KOPT-K1 (cell line): ENCODE measurements around the gene PBX1.

Experiments used
- H3K27ac ChIP-seq: fragments of 200-600 bp; sonication (generic); 2 replicates; pipeline ENCODE4 v1.5.1; 2016; ENCODE audit warnings: antibody characterized with exemption, mild to moderate bottlenecking, low read depth, low read length; ENCODE audit not compliant: poor library complexity, severe bottlenecking
- H3K36me3 ChIP-seq: fragments of 200-600 bp; sonication (generic); 2 replicates; pipeline ENCODE4 v1.5.1; 2017; ENCODE audit warnings: antibody characterized with exemption, mild to moderate bottlenecking, low read length, moderate library complexity; ENCODE audit not compliant: insufficient read depth
- H3K9me3 ChIP-seq: fragments of 200-600 bp; sonication (generic); 2 replicates; pipeline ENCODE4 v1.5.1; 2017; ENCODE audit warnings: antibody characterized with exemption, low read length, mild to moderate bottlenecking; ENCODE audit not compliant: insufficient read depth, poor library complexity, severe bottlenecking

Gene PBX1

DNA sequence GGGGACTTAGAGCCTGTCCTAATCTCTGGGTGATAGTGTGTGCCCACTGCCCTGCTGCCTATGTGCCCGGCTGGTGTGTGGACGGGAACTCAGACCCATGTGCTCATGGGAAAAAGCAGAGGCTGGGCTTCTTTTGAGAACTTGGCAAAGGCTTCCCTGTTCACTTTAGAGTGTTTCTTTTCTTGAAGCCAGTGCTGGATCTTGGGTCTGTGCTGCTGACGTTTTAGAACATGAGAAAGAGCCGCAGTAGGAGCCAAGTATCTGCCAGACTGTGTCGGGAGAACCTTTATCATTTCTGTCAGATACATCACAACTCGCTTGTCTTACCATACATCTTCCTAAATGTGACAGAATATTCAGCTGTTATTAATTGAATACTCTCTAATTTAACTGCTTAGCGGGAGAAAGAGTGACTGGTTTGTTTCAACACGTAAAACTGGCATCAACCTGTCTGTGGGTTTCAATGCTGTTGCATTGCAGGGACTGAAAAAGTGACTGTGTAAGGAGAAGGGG, 195.2 kb downstream of the PBX1 start:
- H3K9me3 ChIP-seq = no peaks in the 10 kb centered on the region
- no peaks in the 10 kb centered on the region for H3K36me3 ChIP-seq
- no peak overlapping the region for H3K27ac ChIP-seq

DNA sequence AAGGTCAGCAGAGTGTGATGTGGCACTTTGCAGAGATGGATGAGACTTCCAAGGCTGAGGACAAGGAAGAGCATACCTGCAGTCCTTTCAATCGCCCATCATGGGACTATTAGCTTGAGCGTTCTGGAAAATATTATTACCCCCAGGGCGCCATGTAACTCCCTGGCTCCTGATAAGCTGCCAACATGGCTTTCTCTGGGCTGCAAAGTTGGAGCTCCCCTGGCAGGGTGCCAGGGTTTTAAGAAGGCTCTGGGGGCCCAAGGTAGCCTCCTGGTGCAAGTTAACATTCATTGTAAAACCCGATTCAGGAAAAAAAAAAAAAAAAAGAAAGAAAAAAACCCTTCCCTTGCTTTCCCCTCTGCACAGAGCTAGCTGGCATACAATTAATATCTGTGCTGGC, 196.7 kb downstream of the PBX1 start:
- Histone ChIP-seq H3K36me3 (no peaks in the 10 kb centered on the region), H3K9me3 (no peaks in the 10 kb centered on the region), H3K27ac (no peak overlapping the region)

DNA sequence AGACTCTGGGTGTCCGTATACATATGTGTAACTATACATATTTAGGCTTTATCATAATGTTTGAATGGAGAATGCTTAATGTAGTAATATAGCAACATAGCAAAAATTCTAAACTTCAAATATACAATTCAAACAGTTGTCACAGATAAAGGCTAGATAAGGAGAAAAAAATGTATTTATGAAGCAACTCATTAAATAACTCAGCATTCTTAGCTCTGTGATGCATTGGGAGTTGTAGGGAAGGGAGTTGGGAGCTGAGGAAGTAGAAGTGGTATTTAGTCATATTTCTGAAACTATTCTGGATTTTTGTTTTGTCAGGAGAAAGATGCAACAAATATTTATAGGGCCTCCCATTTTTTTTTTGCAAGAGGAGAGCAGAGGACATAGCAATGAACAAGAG, 197.8 kb downstream of the PBX1 start:
- Histone ChIP-seq H3K9me3 (no peaks in the 10 kb centered on the region), H3K27ac (no peak overlapping the region), H3K36me3 (no peaks in the 10 kb centered on the region)

DNA sequence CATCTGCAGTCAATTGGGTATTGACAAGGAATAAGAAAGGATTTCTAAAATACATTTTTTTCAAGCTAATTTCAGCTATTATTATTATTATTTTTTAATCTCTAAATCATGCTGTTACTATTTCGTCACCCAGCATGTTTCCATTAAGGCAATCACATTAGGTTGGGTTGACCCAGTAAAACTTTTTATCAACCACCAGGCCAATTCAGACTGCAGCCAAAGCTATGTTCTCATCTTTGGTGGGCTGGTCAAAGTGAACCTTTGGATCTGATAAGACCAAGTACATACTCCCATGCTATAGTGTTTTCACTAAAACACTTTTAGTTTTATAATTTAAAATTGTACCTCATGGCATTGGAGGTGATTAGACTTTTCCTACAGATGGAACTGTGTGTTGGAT, 198.6 kb downstream of the PBX1 start:
- Histone ChIP-seq H3K27ac (no peak overlapping the region), H3K9me3 (no peaks in the 10 kb centered on the region), H3K36me3 (no peaks in the 10 kb centered on the region)

DNA sequence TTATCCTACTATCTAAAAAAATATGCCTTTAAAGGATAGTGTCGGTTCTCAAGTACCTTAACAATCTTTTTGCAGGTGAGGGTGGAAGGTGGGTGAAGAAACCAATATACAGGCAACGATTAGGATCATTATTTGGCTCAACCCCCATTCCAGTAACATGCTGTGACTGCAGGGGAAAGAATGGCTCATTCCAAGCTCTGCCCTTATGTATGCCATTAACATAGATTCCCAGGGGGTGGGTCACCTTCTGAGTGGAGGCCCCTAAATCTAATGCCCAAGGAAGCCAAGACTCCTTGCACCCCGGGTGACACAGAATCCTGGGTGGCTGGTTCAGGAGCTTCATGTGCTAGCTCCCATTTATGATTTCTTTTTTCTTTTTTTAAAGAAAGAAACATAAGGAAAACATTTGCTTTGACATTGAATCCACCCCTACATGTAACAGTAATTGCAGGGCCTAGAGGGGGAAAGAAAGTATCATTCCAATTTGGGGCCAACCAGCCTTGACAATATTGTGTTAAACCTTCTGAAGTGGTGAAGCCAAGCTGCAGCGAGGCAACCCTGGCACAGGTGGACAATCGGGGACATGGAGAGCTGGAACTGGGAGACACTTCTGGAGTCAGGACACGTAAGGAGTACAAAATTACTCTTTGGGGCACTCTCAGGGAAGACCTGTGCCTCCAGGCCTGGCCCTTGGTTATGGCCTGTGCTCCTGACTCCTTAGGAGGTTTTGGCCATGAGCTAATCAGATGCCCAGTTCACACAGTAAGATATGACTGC, 200.3 kb downstream of the PBX1 start:
- H3K27ac ChIP-seq = no peak overlapping the region
- H3K9me3 ChIP-seq = no peaks in the 10 kb centered on the region
- no peaks in the 10 kb centered on the region for H3K36me3 ChIP-seq

DNA sequence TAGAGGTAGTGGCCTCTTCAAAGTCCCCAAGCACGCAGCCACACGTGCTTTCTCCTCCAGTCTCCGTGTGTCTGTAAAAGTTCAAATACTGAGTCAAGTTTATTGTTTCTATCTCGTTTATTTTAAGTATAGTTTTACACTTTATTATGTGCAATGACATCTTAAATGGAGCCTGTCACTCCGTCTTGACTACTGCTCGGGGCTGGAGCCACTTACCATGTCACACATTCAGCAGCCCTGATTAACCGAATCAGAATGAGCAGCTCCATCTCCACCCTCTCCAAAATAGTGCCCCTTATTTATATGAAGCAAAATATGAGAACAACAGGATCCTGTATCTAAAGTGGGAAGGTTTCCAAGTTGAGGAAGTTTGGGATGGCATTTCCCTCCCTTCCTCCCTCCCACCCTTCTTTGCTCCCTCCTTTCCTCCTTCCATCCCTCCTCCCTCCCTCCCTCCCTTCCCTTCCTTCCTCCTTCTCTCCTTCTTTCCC, 201.0 kb downstream of the PBX1 start:
- H3K27ac ChIP-seq = no peak overlapping the region
- no peaks in the 10 kb centered on the region for H3K9me3 ChIP-seq
- H3K36me3 ChIP-seq = no peaks in the 10 kb centered on the region

DNA sequence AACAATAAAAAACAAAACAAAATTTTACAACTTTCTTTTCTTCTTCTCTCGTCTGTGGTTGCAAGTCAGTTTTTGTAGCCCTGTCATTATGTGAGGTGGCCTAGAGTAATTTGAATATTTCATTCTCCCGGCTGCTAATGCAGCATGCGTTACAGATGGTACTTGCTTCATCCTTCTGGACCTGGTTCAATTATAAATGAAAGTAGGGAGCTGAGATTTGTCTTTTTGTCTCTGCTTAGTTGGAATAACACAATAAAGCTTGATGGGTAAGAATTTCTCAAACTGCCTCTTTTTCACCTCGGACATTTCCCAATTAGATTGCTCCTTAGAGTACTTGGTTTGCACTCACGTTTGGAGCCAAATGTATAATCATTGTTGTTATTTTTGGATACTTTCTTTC, 201.6 kb downstream of the PBX1 start:
- Histone ChIP-seq H3K9me3 (no peaks in the 10 kb centered on the region), H3K27ac (no peak overlapping the region)

DNA sequence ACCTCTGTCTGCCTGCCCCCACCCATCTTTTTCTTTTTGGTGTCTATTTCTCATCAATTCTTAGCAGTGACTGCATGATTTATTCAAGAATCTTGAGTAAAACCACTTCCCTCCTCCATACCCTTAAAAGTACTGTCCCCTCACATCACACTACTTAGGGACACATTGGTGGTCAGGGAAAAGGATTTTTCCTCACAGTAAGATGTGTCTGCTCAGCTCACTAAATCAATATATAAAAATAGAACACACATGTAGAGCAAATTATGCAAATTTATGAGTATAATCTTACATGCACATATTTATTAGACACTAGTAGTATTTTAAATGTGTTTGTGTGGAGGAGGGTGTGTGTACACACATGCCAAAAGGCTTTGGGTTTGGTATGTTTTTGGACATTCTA, 202.0 kb downstream of the PBX1 start:
- Histone ChIP-seq H3K9me3 (no peaks in the 10 kb centered on the region), H3K27ac (no peak overlapping the region), H3K36me3 (no peaks in the 10 kb centered on the region)

More for the DNA sequence above, 201.6 kb downstream of the PBX1 start:
- no peaks in the 10 kb centered on the region for H3K36me3 ChIP-seq

DNA sequence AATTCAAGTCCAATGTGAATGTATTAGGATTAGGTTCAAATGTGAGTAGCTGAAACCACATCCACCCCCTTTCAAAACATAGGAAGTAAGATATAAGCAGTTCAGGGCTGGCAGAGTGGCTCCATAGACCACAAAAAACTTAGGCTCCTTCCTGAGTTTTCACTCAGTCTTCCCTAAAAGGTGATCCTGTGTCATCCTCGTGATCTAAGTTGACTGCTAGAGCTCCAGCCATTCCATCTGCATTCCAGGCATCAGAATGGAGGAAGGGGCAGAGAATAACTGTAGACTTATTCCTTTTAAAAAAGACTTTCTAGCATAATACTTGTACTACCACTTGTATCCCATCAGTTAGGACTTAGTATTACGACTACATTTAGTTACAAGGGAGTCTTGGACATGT, 204.1 kb downstream of the PBX1 start:
- Histone ChIP-seq H3K27ac (no peak overlapping the region), H3K36me3 (no peaks in the 10 kb centered on the region), H3K9me3 (no peaks in the 10 kb centered on the region)

DNA sequence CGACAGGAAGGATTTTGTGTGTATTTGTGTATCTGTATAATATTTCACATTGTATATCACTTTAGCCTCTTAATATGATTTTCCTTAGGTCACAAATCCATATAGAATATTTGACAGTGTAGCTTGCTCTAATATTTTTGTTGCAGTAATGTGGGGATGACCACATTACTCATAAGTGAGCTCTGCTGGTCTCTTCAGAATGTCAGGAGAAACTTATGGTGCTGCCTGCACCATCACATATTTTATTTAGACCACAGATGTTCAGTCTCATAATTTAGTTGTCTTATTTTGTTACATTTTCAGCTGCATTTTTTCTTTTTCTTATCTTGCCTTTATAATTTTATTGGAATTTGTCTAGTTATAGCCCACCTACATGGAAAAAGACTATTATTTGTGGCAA, 205.3 kb downstream of the PBX1 start:
- H3K9me3 ChIP-seq = no peaks in the 10 kb centered on the region
- no peak overlapping the region for H3K27ac ChIP-seq
- H3K36me3 ChIP-seq = no peaks in the 10 kb centered on the region

DNA sequence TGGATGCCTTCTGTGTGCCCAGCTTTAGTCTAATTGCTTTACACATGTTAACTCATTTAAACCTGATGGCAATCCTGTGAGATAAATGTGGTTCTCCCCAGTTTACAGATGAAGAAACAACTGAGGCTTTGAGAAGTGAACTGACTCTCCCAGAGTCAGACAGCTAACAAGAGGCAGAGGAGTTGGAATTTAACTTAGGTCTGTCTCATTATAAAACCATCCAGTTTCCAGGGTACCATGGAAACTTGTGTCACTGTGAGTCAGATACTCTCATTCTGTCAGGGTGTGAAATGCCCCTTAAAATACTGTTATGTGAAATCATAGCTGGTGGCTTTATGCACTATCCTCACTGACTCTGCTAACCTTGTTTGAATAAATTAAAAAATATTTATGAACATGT, 206.6 kb downstream of the PBX1 start:
- H3K36me3 ChIP-seq = no peaks in the 10 kb centered on the region
- no peak overlapping the region for H3K27ac ChIP-seq
- H3K9me3 ChIP-seq = no peaks in the 10 kb centered on the region

DNA sequence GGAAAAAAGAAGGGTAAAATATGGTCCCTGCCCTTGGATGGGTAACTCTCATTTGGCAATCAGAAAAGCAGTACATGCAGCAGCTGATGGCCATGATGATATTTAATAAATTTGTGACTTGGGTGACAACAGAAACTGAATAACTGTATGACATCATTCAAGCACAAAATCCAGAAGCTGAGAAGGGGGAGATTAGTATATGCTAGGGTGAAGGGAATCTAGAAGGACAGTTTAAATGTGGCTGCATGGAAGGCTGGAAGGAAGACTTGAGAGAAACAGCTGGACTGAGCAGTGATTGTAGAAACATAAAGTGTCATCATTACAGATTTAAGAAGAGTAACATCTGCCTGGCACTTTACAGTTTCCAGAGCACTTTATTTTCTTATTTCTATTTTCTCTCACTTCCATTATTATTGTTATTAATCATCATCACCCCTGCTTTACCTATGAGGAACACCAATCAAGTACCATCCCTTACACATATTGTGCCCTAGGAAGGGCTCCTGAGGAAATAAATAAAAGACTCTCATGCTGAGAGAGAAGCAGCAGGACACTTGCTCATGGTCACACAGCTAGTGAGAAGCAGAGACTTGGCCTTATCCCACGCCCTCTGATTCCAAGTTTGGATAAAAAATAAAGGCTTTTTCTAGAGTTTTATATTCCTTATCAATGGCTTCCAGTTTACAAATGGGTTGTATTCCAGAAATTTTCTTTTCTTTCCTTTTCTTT, 207.2 kb downstream of the PBX1 start:
- Histone ChIP-seq H3K36me3 (no peaks in the 10 kb centered on the region), H3K9me3 (no peaks in the 10 kb centered on the region), H3K27ac (no peak overlapping the region)

DNA sequence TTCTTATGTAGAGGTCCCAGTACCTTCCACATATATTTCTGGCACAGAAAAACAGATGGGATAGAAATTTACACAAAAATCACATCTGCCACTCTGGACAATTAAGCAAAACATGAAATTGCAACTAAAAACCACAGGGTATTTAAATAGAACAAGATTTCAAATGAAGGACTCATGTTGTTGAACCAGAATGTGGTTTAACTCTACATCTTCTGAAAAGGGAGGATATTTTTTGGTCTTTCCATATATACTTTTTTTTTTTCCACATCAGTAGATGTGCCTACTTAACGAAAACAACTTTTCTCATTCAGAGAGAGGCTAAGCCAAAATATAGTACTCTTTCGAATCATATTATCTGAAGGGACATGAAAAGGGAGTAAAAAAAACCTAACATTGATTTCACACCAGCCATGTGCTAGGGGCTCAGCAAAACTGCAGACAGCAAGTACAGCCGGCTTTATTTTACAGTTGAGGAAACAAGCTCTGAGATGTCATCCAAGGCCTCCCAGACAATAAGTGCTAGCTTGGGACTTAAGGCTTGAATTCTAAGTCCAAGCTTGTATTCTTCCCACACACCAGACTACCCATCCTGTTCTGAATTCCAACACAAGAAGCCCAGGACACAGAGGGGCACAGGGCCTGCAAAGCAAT, 208.9 kb downstream of the PBX1 start:
- Histone ChIP-seq H3K36me3 (no peaks in the 10 kb centered on the region), H3K27ac (no peak overlapping the region), H3K9me3 (no peaks in the 10 kb centered on the region)

DNA sequence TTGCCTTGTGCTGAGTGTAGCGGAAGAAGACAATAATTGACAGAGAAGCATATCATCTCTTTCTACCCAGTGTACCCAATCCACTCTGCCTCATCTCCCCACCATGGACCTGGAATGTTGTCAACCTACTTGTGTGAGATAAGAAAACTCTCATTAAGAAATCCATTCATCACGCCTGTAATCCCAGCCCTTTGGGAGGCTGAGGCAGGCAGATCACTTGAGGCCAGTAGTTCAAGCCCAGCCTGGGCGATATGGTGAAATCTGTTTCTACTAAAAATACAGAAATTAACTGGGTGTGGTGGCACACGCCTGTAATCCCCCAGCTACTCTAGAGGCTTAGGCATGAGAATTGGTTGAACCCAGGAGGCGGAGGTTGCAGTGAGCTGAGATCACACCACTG, 209.6 kb downstream of the PBX1 start:
- Histone ChIP-seq H3K36me3 (no peaks in the 10 kb centered on the region), H3K27ac (no peak overlapping the region), H3K9me3 (no peaks in the 10 kb centered on the region)

DNA sequence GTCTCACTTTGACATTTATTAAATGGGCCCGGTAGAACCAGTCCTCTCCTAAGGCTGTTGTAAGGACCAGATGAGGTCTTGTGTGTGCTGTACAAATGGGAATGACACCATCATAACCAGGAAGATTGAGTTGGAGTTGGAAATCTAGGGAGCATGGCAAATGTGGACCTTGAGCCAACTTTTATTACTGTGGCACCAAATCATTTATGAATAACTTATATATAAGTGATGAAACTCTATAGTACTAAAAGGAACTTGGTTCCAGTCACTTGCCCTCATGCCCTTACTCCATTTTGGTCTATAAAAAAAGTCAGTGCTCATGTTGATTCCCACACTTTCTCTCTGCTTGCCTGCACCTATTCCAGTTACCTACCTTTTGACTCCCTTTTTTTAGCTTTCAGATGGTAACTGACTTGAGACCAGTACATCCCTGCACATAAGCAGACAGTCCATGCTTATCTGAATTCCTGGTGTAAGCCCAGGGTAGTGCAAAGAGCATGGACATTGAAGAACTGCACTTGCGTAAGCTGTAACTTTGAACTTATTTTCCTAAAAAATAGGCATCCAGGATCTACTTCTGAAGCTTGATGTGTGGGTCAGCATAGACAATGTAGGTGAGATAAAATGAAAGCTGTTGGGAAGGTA, 210.6 kb downstream of the PBX1 start:
- Histone ChIP-seq H3K27ac (no peak overlapping the region), H3K36me3 (no peaks in the 10 kb centered on the region), H3K9me3 (no peaks in the 10 kb centered on the region)
